ENCODE measurements around the gene SCAPER.

Gene SCAPER

DNA sequence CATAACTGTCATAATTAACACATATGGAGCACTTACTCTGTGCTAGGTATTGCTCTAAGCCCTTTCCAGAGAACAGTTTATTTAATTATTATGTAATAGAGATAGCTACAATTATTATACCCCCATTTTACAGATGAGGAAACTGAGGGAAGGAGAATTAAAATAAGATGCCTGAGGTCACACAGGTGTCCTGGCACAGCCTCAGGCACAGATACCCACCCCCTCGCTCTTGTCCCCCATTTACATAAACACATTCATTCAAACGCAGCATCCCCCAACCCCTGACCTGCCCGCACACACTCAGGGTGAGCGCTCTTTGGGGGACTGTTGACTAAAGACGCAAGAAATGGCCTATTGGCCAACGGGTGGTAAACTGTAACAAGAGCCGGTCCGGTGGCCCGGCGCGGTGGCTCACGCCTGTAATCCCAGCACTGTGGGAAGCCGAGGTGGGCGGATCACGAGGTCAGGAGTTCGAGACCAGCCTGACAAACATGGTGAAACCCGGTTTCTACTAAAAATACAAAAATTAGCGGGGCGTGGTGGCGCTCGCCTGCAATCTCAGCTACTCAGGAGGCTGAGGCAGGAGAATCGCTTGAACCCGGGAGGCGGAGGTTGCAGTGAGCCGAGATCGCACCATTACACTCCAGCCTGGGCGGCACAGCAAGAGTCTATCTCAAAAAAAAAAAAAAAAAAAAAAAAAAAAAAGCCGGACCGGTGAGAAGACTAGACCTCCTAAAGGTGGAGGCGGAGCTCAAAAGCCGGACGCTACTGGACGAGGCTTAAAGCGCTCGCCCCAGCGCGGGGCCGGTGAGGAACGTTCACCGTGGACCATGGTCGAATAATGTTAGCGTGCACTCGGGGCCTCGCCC lies 570.5 kb downstream of the SCAPER start:
- no peak for DNase-seq (ENCODE audit: low read depth in 1 of 2, low spot score in 1 of 2)
- no peak for TF ChIP-seq JUND (IDR thresholded peaks at IDR 0.05; ENCODE audit: low read depth)
- in situ Hi-C loops (cut with HindIII; ENCODE audit: low pct_unique_long_range_greater_than_20kb, low sequenced_read_pairs), result no loop called here

DNA sequence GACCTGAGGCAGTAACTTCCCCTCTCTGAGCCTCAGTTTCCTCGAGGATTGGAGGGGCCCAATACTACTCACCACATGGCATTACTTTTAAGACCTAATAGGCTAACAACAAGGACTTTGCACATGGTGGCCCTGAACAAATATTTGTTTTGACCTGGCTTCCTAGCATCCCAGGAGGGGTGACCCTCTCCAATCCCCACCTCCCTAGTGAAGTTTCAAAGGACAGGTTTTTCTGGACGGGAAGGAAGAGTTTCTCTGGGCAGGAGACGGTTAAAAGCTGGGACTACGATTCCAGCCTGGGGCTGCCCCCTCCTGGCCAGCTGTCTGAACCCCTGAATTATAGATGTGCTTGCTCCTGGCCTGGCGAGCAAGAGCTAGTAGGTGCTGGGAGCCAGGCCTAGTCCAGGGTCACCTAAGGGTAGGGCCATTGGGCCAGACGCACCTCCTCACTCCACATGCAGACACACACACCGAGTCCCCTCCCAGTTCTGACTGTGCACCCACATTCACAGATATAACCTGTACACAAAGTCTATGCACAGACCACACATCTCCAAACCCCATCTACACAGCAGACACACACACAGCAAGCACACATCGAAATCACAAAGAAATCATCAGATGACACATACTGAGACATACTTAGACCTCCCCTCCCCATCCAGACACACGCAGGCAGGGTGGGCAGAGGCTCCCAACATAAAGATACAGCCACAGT lies 571.3 kb downstream of the SCAPER start:
- TF ChIP-seq JUND (IDR thresholded peaks at IDR 0.05; ENCODE audit: low read depth), result no peak
- peak; percentile 65 to 66 for DNase-seq (ENCODE audit: low read depth in 1 of 2, low spot score in 1 of 2)
- in situ Hi-C loops (cut with HindIII; ENCODE audit: low pct_unique_long_range_greater_than_20kb, low sequenced_read_pairs), result no loop called here

GRCh38 chr15:76333309-76333708 lies 571.8 kb downstream of the SCAPER start:
- no peak for DNase-seq (ENCODE audit: low read depth in 1 of 2, low spot score in 1 of 2)
- TF ChIP-seq JUND (IDR thresholded peaks at IDR 0.05; ENCODE audit: low read depth), result no peak
- in situ Hi-C loops (cut with HindIII; ENCODE audit: low pct_unique_long_range_greater_than_20kb, low sequenced_read_pairs), result no loop called here

- in situ Hi-C loops (cut with HindIII; ENCODE audit: low pct_unique_long_range_greater_than_20kb, low sequenced_read_pairs), result no loop called here
- TF ChIP-seq JUND (IDR thresholded peaks at IDR 0.05; ENCODE audit: low read depth), result no peak
These were observed 572.3 kb downstream of the SCAPER start for GRCh38 chr15:76332796-76333195.

GRCh38 chr15:76330080-76330680 lies 575.0 kb downstream of the SCAPER start:
- in situ Hi-C loops (cut with HindIII; ENCODE audit: low pct_unique_long_range_greater_than_20kb, low sequenced_read_pairs), result no loop called here
- TF ChIP-seq JUND (IDR thresholded peaks at IDR 0.05; ENCODE audit: low read depth), result no peak
- DNase-seq (ENCODE audit: low read depth in 1 of 2, low spot score in 1 of 2), result peak in 1 of 2 experiments; percentile 86

More at GRCh38 chr15:76332796-76333195, 572.3 kb downstream of the SCAPER start:
- DNase-seq (ENCODE audit: low read depth in 1 of 2, low spot score in 1 of 2), result no peak

GRCh38 chr15:76328958-76329357 lies 576.2 kb downstream of the SCAPER start:
- in situ Hi-C loops (cut with HindIII; ENCODE audit: low pct_unique_long_range_greater_than_20kb, low sequenced_read_pairs), result no loop called here
- no peak for DNase-seq (ENCODE audit: low read depth in 1 of 2, low spot score in 1 of 2)
- no peak for TF ChIP-seq JUND (IDR thresholded peaks at IDR 0.05; ENCODE audit: low read depth)

DNA sequence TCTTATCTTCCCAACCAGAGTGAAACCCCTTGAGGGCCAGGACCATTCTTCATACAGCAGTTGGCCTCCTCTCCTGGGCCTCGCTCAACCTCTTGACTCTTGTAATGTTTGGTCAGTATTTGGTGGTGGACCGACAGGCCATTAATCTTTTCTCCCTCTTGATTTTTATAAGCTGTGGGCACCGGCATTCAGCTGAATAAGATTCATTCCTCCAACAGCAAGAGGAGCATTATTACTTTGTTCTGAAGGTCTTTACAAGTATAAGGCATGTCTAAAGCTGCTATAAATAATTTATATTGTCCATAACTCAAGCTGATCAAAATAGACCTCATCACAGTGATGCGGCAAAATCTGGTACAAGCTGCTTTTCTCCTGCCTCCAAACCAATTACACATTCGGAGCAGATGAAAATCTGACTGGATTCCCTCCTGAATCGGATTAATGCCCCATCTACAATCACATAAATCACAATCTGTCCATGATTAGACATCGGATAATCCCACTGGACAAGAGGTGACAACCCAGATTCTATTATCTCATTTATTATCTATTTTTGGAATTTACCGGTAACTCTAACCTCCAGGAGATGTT lies 576.9 kb downstream of the SCAPER start:
- DNase-seq (ENCODE audit: low read depth in 1 of 2, low spot score in 1 of 2), result no peak
- in situ Hi-C loops (cut with HindIII; ENCODE audit: low pct_unique_long_range_greater_than_20kb, low sequenced_read_pairs), result no loop called here
- no peak for TF ChIP-seq JUND (IDR thresholded peaks at IDR 0.05; ENCODE audit: low read depth)

DNA sequence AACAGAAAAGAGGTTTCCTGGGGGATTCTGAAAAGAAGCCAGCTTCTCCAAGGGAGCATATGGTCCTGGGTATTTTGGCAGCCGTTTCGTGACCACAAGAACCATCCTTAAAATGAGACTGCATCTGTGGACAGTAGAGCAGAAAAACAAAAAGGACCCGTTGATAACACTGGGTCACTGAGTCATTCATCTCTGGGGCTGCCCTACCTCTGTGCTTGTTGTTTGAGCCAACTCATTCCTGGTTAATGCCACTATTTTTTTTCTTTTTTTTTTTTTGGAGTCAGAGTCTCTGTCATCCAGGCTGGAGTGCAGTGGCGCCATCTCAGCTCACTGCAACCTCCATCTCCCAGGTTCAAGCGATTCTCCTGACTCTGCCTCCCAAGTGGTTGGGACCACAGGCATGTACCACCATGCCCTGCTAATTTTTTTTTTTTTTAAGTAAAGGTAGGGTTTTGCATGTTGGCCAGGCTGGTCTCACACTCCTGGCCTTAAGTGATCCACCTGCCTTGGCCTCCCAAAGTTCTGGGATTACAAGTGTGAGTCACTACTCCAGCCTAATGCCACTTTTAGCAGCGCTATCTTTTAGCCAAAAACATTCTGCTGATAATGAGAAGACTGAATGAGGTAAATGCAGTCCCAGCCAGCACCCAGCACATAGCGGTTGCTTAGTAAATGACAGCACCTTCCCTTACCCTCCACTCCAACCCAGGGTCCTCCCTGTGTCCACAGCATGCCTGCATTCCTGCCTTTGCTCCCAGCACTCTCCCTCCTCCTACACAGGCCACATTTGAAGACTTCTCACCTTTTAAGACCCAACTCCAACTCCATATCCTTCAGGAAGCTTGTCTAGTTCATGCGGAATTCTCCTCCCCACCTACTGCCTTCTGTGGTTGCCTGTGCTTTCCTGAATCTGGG lies 577.7 kb downstream of the SCAPER start:
- DNase-seq (ENCODE audit: low read depth in 1 of 2, low spot score in 1 of 2), result no peak
- no peak for TF ChIP-seq JUND (IDR thresholded peaks at IDR 0.05; ENCODE audit: low read depth)
- in situ Hi-C loops (cut with HindIII; ENCODE audit: low pct_unique_long_range_greater_than_20kb, low sequenced_read_pairs), result no loop called here

DNA sequence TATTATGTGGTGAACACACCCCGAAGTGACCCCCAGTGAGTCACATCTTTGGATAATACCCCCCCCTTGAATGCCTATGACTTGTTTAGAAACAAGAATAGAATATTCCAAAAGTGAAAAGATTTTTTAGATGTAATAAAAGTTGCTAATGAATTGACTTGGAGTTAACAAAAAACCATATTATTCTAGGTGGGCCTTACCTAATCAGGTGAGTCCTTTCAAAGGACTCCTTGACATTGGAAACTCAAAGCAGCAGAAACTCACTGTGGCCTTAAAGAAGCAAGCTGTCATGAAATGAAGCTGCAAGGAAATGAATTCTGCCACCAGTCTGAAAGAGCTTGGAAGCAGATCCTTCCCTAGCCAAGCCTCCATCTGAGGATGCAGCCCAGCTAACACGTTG lies 579.4 kb downstream of the SCAPER start:
- TF ChIP-seq JUND (IDR thresholded peaks at IDR 0.05; ENCODE audit: low read depth), result no peak
- no peak for DNase-seq (ENCODE audit: low read depth in 1 of 2, low spot score in 1 of 2)
- in situ Hi-C loops (cut with HindIII; ENCODE audit: low pct_unique_long_range_greater_than_20kb, low sequenced_read_pairs), result no loop called here

- no peak for DNase-seq (ENCODE audit: low read depth in 1 of 2, low spot score in 1 of 2)
- in situ Hi-C loops (cut with HindIII; ENCODE audit: low pct_unique_long_range_greater_than_20kb, low sequenced_read_pairs), result no loop called here
- TF ChIP-seq JUND (IDR thresholded peaks at IDR 0.05; ENCODE audit: low read depth), result no peak
These were observed 581.1 kb downstream of the SCAPER start for GRCh38 chr15:76324066-76324465.

DNA sequence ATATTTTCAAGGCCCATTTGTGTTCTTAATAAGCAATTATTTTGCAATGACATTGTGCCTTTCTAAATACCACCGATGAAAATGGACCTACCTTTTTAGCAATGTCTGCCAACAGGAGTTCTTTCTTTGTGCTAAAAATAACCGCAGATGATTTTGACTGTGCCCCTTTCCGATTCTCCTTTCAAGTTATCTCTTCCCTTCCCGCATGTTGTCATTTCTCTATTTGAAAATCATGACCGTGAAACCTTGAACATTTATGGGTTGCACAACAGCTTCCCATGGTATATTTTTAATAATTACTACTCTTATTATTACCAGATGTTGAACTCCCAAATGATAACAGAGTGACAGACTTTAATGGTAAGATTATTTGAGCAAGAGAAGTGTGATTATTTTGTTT lies 583.5 kb downstream of the SCAPER start:
- TF ChIP-seq JUND (IDR thresholded peaks at IDR 0.05; ENCODE audit: low read depth), result no peak
- DNase-seq (ENCODE audit: low read depth in 1 of 2, low spot score in 1 of 2), result no peak
- in situ Hi-C loops (cut with HindIII; ENCODE audit: low pct_unique_long_range_greater_than_20kb, low sequenced_read_pairs), result no loop called here

DNA sequence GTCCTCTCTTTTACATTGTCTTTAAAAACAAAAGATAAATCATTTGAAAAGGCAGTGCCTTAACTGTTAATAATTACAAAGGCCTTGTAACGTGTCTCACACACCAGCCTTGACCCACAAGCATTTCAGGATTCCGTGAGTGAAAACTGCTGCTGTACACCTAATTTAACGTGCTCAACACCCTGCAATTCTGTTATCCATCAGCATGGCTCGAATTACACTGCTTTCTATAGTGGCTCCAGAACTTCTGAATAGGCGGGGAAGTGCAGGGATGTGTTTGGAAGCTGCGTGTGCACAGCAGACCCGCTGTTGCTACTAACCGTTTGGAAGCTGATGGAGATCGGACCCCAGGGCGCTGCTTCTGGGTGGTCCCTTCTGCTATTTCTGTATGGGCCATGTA lies 584.0 kb downstream of the SCAPER start:
- DNase-seq (ENCODE audit: low read depth in 1 of 2, low spot score in 1 of 2), result no peak
- in situ Hi-C loops (cut with HindIII; ENCODE audit: low pct_unique_long_range_greater_than_20kb, low sequenced_read_pairs), result no loop called here

More for the DNA sequence above, 584.0 kb downstream of the SCAPER start:
- TF ChIP-seq JUND (IDR thresholded peaks at IDR 0.05; ENCODE audit: low read depth), result no peak

Data from T47D (cell line).